Omental fat pad (tissue), 4 donors: Measurements from ENCODE around the gene DSCAM. TPM values are rescaled to one million over a fixed set of nuclear protein-coding genes. Genes with fewer than 3 reads are reported as not detected.

Source experiments
- ATAC-seq: fragments of 150-250 bp; one replicate; pipeline ENCODE4 v1.9.1; 2016; ENCODE audit warnings: mild to moderate bottlenecking, moderate library complexity; ENCODE audit not compliant: low FRiP score
- DNase-seq: peaks from one replicate; pipeline ENCODE4 v3.0.0-alpha.2; 2019; ENCODE audit warnings: low spot score
- total RNA-seq, 4 donors: library from RNA; depleted of rRNA; stranded (reverse); fragments of >200 nt; gene quantifications; one replicate each; pipeline ENCODE4 v1.1.0, GENCODE V29; 2016
- TF ChIP-seq, protein P1 (sequence below), 3 donors: fragments of 450-650 bp; IDR thresholded peaks; one replicate each; pipeline ENCODE4 v1.5.1; 2016 to 2017; ENCODE audit warnings: antibody characterized with exemption in 3 of 3, mild to moderate bottlenecking in 3 of 3, moderate library complexity in 2 of 3

Gene DSCAM
- total RNA-seq, 4 donors from 2014 or later: 0.16 TPM; not detected in 3

DNA sequence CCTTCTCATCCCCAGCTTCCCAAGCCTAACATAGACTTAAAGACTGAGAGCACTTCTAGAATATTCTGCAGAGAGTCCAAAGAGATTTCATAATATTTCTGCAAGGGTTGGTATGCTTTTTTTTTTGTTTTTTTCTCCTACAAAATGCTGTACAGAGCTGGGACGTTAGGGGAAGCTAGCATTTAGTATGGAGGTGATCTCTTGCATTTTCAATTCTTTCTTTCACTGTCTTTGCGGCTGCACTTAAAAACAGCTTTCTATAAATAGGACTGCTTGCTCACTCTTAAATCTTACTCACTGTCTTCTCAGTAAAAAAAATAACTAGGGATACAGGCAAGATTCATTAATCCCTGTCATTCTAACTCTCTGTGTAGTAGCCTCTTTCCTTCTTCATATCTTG, 7.4 kb downstream of the DSCAM start:
- TF ChIP-seq, protein P1, sequence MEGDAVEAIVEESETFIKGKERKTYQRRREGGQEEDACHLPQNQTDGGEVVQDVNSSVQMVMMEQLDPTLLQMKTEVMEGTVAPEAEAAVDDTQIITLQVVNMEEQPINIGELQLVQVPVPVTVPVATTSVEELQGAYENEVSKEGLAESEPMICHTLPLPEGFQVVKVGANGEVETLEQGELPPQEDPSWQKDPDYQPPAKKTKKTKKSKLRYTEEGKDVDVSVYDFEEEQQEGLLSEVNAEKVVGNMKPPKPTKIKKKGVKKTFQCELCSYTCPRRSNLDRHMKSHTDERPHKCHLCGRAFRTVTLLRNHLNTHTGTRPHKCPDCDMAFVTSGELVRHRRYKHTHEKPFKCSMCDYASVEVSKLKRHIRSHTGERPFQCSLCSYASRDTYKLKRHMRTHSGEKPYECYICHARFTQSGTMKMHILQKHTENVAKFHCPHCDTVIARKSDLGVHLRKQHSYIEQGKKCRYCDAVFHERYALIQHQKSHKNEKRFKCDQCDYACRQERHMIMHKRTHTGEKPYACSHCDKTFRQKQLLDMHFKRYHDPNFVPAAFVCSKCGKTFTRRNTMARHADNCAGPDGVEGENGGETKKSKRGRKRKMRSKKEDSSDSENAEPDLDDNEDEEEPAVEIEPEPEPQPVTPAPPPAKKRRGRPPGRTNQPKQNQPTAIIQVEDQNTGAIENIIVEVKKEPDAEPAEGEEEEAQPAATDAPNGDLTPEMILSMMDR (IDR thresholded peaks at IDR 0.05): no peak

DNA sequence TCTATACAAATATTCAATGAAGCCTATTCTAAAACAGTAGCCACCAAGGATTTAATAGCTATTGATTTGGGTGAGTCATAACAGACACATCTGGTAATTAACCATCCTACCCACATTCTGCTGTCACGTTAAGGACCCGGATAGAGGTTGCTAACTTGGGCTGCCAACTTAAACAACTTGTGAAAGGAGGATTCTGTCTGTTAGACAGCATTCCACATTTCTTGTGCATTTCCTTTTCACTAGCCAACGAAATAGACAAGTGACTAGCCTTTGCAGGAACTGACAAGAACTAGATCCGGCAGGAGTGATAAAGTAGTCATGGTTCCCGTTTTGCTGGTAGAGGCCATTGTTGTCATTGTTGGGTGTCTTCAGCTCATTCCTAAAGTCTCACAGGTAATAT, 9.5 kb downstream of the DSCAM start:
- DNase-seq (no peak), ATAC-seq (no peak)
- TF ChIP-seq, protein P1 (IDR thresholded peaks at IDR 0.05): no peak

More for the DNA sequence above, 7.4 kb downstream of the DSCAM start:
- no peak for ATAC-seq
- no peak for DNase-seq

DNA sequence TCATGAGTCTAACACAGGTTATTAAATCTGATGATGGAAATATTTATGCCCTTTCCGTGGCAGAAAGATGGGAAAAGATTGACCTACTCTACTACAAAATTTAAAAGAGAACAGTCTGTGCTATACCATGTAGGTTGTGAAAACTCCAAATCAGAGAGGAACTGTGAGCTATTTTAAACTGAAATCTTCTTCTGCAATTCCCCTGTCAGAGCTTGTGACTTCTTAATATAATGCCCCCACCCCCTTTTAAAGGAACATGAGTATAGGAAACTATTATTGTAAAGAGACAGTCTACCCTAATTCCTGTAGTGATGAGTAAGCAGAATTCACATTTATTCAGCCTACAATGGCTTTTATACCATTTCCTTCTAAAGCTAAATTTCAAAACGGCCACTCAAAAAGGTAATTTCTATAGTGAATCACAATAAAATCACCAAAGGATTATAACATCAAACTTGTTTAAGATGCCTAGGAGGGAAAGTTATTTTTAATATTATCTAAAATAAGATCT, 11.7 kb downstream of the DSCAM start:
- TF ChIP-seq, protein P1 (IDR thresholded peaks at IDR 0.05): no peak
- DNase-seq (no peak), ATAC-seq (no peak)

DNA sequence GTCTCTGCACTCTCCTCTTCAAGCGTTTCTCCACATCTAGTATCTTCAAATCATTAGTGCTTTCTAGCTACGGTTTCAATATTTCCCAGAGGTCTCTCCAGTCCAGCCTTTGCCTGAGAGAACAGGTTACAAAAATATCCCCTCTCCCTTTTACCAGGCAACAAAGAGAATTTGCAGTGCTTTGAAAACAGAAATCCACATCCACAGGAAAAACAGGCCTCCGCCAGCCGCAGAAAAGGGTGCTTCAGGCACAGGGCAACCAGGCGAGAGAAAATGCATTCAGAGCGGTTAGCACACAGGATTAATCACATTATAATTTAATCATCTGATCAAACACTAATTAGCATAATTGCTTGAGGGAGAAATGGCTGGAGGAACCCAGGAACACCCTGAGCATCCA, 13.8 kb downstream of the DSCAM start:
- TF ChIP-seq, protein P1 (IDR thresholded peaks at IDR 0.05): no peak
- no peak for DNase-seq
- ATAC-seq: no peak

DNA sequence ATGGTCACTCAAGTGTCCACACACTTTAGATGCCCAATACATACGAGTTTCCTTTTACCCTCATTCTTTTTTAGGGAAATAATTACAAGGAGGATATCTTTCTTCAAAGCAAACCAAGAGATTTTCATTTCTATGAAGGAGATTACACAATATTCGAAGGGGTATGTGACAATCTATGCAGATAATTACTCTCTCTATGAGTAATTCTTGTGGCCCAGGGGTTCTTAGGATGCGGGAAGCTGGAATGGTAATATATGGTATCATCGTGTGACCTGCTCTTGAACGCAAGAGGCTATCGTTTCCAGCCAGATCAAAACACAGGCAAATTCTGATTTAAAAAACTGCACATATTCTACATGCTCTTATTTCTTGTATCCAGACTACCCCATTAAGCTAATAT, 14.6 kb downstream of the DSCAM start:
- no peak for ATAC-seq
- TF ChIP-seq, protein P1 (IDR thresholded peaks at IDR 0.05): no peak
- DNase-seq: no peak

DNA sequence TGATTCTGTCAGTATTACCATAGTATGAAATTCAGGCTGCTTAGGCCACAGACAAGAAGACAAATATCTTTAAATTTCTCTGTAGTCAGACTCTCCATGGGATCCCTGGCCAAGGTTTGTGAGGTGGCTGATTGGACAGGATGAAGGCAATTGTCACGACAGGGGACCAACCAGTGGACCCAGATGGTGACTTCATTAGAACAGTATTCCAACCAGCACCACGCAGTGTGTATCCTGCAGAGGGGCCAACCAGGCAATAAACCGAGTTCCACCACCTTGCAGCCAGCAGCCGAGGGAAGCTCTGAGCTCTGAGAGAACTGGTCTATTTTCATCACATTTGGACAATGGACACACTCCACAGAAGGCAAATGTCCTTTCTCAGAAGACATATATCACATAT, 16.1 kb downstream of the DSCAM start:
- TF ChIP-seq, protein P1 (IDR thresholded peaks at IDR 0.05): no peak
- DNase-seq (no peak), ATAC-seq (no peak)

DNA sequence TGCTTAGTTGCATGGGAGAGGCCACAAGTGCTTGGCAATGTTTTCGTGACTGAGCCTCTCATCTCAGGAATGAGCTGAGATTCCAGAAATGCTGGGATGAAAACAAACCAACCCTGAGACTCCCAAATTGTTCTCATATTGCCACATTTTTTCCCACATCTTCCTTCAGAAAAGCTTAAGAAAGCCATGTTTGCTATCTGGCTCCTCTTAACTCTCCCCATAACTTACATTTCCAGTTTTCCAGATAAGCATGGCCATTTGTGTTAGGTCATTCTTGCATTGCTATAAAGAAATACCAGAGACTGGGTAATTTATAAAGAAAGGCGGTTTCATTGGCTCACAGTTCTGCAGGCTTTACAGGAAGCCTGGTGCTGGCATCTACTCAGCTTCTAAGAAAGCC, 17.2 kb downstream of the DSCAM start:
- ATAC-seq (no peak), DNase-seq (no peak)
- TF ChIP-seq, protein P1 (IDR thresholded peaks at IDR 0.05): no peak
